LHCN-M2 (cell line): ENCODE data around the gene CERS1. TPM values are rescaled to one million over a fixed set of nuclear protein-coding genes. Genes with fewer than 3 reads are reported as not detected.
A peak's percentile ranks its signal among the peaks of the same experiment; 100 is the strongest.

Experiments used
- DNase-seq: peaks from one replicate; pipeline ENCODE4 v3.0.0-alpha.2; 2012; ENCODE audit warnings: low read depth
- total RNA-seq: library from RNA; depleted of rRNA; stranded (reverse); fragments of >200 nt; gene quantifications from 2 replicates; pipeline ENCODE4 v1.2.3, GENCODE V29; 2014

The CERS1 gene
- total RNA-seq, 1 experiment from 2014 or later, result 2.5 TPM

DNA sequence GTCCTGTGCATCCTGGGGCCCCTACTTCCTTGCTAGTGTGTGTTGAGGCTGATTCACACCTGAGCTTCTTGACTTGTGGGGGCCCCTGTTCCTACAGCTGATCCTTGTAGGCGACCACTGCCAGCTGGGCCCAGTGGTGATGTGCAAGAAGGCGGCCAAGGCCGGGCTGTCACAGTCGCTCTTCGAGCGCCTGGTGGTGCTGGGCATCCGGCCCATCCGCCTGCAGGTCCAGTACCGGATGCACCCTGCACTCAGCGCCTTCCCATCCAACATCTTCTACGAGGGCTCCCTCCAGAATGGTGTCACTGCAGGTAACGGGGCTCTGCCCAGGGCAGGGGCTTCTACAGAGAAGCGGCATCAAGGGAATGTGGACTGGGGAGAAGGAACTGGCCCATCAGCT is 38.7 kb downstream of the CERS1 start:
- DNase-seq, result no peak

DNA sequence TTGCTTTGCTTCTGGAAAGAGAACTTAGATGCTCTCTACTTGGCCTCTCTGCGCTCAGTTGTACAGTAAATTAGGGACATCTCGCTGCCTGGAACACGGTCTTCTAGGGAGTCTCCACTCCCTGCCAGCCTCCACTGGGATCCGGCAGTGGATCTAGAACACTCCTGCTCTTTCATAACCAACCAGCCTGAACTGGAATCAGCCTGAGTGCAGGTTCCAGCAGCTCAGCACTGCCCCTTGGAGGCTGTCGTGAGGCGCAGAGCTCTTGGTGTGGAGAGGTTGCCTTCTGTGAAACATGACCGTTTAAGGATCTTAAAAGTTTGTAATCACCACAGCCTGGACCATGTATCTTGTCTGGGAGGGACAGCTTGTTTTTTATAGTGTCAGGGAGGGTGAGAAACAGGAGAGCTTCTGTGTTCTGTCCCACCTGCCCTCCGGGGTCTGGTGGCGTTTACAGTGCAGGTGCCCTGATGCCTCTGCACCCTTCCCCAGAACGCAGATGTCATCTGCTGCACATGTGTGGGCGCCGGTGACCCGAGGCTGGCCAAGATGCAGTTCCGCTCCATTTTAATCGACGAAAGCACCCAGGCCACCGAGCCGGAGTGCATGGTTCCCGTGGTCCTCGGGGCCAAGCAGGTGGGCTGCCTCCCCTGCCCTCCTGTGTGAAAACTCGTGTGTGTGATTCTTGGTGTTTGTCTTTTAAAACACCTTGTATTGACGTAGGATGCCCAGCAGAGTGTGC is 39.4 kb downstream of the CERS1 start:
- DNase-seq, result peak; percentile 27

DNA sequence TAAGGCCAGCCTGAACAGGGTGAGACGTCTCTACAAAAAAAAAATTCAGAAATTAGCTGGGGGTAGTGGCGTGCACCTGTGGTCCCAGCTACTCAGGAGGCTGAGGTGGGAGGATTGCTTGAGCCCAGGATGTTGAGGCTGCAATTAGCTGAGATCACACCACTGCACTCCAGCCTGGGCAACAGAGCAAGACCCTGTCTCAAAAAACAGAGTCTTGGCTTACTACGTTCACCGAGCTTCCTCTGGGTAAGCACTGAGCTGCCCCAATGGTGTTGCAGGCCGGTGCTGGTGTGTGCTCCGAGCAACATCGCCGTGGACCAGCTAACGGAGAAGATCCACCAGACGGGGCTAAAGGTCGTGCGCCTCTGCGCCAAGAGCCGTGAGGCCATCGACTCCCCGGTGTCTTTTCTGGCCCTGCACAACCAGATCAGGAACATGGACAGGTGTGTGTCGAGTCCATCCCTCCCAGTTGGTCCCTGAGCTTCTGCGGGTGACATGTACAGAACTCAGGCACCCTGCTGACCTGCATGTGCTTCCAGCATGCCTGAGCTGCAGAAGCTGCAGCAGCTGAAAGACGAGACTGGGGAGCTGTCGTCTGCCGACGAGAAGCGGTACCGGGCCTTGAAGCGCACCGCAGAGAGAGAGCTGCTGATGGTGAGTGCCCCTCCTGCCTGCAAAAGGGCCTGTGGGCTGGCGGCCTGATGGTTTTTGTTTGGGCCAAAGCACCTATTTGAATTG is 40.1 kb downstream of the CERS1 start:
- no peak for DNase-seq

DNA sequence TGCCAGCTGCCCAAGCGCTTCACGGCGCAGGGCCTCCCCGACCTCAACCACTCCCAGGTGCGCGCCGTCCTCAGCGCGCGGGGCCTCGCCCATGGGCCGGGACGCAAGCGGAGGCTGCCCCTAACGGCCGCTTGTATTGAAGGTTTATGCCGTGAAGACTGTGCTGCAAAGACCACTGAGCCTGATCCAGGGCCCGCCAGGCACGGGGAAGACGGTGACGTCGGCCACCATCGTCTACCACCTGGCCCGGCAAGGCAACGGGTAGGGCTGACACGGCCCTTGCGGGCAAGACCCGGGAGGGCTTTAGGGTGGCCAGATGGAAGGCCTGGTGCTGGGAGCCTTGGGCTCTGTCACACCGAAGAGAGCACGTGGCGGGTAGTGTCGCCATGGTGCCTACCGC is 41.0 kb downstream of the CERS1 start:
- DNase-seq, result no peak

DNA sequence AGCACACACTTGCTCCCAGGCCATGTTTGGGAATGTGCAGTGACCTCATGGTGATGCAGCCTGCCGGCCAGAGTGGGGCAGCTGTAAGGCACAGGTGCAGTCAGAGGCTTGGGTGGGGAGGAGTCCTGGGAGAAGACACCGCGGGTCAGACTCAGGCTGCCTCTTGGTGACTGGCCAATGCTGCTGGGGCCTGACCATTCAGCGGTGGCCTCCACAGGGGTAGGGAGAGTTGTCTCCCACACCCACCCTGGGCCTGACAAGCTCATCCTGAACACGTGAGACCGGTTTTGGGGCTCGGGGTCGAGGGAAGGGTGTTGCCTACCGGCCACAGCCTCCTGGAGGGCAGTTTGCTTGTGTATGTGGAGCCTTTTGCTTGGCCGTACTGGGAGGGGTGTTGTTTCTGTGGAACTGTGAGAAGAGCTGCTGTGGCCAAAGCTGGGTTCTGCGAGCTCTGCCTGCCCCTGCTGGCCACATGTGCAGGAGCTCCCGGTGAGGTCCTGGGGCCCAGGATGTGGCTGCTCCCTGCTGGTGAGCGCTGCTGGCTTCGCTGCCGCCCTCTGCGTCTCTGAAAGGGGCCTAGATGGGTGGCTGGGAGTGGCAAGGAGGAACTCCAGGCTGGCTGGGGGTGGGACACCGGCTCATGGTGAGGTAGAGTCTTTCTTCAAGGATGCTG is 42.1 kb downstream of the CERS1 start:
- DNase-seq, result peak; percentile 23

DNA sequence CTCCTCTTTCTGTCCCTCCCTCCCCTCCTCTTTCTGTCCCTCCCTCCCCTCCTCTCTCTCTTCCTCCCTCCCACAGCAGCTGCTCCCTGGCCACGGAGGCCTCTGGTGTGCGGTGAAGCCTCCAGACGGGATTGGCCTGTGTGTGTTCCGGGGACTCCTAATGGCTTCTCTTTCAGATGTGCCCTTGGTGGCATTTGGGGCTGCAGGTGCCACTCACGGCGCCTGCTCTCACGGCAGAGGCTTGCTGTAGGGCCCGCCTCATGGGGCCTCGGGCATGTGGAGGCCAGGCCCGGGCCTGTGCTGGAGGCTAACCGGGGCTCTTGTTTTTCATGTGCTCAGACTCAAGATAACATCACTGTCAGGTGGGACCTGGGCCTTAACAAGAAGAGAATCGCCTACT is 43.3 kb downstream of the CERS1 start:
- DNase-seq, result no peak

DNA sequence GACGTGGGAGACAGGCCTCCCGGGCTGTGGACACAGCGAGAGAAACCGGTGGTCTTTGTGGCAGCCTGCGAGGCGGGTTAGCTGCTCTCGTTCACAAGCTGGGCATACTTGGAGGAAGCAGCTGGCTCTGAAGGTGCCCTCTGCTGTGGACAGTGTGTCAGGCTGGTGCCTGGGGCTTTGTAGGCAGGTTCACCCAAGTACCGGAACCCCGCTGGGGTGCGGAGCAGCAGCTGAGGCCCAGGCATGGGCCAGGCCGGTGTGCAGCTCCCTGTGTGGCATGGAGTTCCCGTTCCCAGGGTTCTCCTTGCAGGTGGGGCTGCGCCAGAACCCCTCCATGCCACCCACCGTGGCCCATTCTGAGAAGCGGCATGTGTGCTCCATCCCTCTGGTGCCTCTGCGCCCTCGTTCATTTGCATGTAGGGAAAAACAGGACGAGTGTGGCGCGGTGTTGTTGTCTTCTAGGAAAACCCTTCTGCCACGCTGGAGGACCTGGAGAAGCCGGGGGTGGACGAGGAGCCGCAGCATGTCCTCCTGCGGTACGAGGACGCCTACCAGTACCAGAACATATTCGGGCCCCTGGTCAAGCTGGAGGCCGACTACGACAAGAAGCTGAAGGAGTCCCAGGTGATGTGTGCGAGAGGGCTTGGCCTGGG is 44.2 kb downstream of the CERS1 start:
- DNase-seq, result no peak

DNA sequence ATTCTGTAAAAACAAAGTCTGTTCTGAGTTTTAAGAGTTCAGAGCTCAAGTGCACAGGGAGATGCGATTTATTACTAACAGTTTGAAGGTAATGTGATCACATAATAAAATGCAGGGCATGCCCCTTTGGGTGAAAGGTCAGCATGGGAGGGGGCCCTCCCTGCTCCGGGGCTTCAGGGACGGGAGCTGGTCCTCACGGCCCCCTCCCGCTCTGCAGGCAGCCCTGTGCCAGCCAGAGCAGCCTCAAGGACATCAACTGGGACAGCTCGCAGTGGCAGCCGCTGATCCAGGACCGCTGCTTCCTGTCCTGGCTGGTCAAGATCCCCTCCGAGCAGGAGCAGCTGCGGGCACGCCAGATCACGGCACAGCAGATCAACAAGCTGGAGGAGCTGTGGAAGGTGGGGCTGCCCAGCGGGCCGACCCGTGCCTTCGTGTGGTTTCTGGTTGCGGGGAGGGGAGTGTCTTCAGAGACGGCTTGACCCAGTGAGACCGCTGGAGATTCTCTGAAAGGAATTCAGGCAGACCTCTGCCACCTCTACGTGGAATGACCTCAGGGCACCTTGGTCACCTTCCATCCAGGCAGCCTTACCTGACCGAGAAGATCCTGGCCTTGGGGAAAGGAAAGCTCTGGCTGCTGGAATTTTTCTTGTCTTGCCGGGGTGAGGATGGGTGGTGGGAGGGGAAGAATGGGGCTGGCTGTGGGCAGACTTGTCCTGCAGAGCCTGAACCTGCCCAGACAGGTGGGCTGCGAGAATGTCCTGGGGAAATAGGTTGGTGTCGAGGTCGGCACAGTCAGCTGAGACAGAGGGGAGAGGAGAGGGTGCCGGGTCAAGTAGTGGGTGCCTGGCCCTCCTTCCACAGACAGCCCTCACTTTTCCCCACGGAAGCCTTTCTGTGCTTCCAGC is 45.2 kb downstream of the CERS1 start:
- no peak for DNase-seq

DNA sequence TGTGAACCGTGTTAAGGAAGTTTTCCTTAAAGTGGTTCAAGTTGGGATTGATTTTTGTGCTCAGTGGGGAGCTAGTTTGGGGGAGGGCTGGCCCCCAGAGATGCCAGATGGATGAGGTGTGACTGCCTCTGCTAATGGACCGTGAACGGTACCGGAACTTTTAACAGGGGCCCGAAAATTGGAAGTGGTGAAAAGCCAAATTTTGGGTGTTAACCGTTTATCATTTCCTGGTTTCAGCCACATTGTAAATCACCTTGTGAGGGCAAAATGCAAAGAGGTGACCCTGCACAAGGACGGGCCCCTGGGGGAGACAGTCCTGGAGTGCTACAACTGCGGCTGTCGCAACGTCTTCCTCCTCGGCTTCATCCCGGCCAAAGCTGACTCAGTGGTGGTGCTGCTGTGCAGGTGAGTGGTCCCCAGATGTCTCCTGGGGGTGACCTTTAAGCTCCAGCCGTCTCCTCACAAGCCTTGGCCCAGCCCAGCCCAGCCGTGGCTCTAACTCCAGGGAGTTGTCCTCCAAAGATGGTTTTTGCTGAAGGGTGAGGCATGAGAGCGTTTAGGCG is 46.0 kb downstream of the CERS1 start:
- DNase-seq, result no peak

DNA sequence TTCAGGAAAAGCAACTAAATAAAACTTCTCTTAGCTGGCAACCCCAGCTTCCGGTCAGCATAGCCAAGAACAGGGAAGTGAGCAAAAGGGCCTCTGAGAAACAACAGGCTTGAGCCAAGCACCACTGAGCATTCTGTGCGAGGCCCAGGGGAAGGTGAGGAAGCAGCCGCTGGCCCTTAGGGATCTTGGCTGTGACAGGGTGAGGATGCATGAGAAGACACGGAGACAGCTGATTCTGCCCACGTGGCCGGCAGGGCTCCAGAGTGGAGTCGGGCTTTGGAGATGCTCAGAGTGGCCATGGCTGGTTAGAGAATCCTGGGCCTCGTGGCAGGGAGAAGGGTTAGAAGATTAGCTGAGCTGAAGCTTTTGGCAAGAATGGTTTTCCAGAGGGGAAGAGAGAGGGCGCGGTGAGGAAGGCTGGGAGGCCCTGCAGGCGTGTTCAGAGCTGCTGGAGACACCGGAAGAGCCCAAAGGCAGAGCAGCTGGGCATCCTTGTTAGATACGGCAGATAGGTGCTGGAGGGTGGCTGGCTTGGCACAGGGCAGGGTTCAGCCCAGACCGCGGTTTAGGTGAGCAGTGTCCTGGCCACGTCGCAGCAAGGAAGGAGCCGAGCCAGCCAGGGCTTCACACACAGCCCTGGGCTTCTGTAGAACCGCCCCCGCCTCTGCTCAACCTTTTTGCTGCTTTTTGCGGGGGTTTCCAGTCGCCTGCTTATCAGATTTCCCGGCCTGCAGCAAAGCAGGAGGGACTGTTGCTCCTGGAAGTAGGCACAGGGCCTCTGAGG is 46.9 kb downstream of the CERS1 start:
- no peak for DNase-seq

DNA sequence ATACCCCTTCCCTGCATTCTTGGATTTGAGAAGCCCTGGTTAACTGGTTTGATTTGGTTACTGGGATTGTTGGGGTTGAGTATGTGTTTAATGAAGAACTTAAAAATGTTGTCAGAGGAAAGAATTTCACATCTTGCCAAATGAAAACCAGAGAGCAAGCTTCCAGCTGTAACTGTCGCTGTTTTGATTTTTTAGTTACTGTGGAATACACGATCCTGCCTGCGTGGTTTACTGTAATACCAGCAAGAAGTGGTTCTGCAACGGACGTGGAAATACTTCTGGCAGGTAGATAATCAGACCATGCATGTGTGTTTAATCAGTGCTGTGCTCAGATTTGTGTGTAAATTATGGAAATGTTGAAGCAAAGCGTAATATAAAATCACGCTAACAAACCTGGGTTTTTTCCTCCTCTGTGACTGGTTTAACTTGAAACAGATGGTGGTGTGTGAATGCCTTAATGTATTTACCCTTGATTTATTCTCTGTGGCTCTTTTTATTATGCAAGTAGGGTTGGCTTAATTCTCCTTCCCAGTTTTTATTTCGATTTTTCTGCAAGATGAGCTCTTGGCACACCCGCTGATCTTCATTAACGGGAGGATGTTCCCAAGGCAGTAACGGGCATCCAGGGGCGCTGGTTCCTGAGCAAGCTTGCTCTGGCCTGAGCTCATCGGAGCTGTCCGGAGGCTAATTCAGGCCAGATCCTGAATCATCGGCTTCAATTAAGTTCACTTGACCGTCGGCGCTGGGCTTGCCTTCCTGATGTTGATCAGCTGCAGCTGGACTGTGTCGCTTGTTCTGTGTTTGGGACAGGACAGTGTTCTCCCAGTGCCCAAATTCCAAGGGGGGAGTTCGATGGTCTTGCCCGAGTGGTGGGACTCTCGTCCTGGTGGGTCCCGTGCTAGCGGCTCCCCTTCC is 48.2 kb downstream of the CERS1 start:
- no peak for DNase-seq

DNA sequence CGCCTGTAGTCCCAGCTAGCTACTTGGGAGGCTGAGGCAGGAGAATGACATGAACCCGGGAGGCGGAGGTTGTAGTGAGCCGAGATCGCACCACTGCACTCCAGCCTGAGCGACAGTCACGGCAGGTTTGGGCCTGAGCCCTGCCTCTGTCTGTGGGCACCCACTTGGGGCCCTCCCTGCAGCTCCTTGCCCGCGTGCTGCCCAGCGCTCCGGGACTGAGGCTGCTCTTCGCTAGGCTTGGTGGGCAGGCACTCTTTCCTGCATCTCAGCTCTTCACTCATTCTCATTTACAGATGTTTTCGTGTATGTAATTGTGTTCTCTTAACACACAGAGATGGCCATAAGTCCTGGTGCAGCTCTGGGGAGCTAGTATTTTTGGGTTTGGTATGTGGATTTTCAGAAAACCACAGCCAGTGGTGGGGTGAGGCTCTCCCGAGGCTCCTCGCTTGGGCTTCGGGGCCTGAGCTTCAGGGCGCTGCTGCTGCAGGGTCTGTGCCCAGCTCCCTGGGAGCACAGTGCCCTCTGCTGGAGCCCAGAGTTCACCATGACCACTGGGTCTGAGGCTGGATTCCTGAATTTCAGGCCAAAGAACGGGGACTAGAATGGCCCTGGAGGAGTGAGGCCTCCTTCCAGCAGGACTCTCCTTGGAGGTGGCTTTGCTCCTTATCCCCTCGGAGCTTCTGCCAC is 49.0 kb downstream of the CERS1 start:
- DNase-seq, result peak; percentile 68

DNA sequence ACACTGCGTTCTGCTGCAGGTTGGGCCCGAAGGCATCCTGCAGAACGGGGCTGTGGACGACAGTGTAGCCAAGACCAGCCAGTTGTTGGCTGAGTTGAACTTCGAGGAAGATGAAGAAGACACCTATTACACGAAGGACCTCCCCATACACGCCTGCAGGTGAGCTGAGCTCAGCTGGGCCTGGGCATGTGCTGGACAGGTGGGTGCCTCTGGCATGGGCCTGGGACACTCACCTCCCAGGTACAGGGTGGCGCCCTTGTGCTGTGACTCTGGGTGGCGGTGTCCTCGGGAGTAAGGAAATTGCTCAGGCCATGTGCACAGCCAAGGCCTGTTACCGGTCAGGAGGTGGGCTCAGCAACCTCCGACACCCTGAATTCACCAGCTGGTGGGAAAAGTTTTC is 50.0 kb downstream of the CERS1 start:
- DNase-seq, result no peak

DNA sequence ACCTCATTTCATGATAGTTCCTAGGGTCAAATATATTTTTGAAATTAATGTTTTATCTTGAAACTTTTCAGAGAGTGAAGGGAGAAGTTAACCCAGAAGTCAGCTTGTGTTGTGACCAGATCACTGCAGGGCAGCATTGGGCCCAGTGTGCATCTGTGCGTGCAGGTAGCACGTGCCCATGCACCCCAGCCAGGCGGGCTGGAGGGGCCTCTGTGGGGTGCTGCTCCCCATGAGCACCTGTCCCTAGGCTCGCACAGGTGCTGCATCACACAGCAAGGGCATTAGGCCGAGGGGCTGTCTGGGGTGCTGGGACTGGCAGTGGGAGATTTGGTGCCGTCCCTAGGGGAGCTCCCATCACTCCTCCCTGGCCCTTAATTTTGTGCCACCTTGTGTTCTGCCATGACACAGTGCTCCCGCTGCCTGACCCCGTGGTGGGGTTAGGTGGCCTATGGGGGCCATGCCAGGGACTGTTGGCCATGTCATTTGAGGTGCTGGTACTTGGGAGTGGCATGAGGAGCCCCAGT is 51.1 kb downstream of the CERS1 start:
- DNase-seq, result no peak

DNA sequence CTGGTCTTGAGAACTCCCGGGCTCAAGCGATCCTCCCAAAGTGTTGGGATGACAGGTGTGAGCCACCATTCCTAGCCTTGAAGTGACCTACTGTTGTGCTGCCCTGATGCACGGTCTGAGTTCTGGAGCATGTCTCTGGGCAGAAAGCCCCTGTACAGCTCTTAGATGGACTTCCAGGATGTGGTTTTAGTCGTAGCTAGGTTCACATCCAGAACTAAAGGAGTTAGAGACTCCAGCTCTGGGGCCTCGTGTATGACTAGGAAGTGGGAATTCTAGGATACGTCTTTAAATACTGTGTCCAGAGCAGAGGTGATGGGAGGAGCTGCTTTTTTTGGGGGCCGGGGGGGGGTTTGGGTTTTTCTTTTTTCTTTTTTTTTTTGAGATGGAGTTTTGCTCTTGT is 52.0 kb downstream of the CERS1 start:
- no peak for DNase-seq

DNA sequence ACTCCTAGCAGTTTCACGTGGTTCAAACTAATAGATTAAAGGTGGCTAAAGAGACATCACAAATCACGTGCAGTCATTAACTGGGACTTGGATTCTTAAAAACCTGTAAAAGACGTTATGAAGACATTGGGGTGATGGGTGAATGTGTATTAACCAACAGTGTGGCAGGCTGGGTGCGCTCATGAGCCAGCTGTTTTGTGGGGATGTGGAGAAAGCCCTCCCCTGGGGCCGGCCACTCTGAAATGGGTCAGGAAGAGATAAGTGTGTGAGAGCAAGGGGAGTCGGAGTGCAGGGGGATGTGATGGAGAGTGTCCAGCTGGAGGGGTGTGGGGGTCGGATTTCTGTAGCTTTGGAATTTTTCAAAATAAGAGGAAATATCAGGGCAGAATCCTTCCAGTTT is 53.8 kb downstream of the CERS1 start:
- no peak for DNase-seq

DNA sequence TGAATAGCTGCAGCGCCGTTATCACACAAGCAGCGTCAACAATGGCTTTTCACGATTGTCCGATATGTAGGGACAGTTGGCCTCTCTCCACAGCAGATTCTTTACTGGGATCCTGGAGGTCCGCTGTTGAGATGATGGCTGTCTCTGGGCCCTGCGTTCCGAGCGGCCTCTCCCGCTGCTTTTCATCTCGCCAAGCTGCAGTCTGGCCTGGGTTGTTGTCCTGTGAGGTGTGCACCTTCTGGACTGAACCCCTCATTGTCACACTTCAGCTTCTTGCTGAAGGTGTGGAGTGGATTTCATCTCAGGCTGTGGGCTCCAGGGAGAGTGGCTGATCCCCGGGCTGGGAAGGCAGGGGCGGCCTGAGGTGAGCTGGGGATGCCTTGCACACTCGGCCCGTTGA is 54.6 kb downstream of the CERS1 start:
- no peak for DNase-seq
